ENCODE measurements around the gene RANBP3. TPM values are rescaled to one million over a fixed set of nuclear protein-coding genes. Genes with fewer than 3 reads are reported as not detected.

Gene RANBP3
- total and polyA plus RNA-seq, 2 of the 8 experiments (the other 6 are each of a cell fraction or from before 2014, with no cell fraction given) = 95.4 to 122 TPM

- no peak for TF ChIP-seq TEAD4 (IDR thresholded peaks at IDR 0.05; ENCODE audit: low read depth, low read length)
Measured at GRCh38 chr19:5999693-6000092, 21.8 kb upstream of the RANBP3 start (continued).

Data from H1 (cell line).